ENCODE results near the gene CCT7.
A peak's percentile ranks its signal among the peaks of the same experiment; 100 is the strongest.

Gene CCT7

DNA sequence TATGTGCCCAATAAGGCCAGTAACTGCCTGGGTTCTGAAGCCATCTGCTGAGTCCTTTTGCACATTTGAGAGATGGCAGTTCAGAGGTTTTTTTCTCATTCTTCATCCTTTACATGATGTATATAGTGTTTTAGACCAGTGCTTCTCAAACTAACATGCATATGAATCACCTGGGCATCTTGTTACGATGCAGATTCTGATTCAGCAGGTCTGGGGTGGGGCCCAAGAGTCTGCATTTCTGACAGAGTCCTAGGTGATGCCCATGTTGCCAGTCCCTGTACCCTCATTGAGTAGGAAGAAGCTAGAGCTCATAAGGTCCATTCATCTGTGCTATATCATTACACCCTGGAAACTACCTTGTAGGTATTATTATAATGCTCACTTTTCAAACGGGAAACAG is 16.3 kb upstream of the CCT7 start:
- Histone ChIP-seq H3K4me3 (no peak overlapping the region), H3K9ac (no peak overlapping the region), H3K27ac (no peak overlapping the region), H3K9me3 (replicated peaks in 1 of 11) (no peaks in the 10 kb centered on the region), H3K4me1 (peaks cover 18 to 28% (median 21%) of the 10 kb centered on the region in 10 experiments), H3K36me3 (peaks cover 28 to 52% (median 42%) of the 10 kb centered on the region in 11 experiments), H4K20me1 (peaks cover 0 to 56% (median 10%) of the 10 kb centered on the region in 11 experiments; a peak in 11 of 22 replicates), H3K27me3 (no peaks in the 10 kb centered on the region), H3K4me2 (no peak overlapping the region)
- TF ChIP-seq Cebpa-rat (IDR thresholded peaks at IDR 0.05) = no peak

DNA sequence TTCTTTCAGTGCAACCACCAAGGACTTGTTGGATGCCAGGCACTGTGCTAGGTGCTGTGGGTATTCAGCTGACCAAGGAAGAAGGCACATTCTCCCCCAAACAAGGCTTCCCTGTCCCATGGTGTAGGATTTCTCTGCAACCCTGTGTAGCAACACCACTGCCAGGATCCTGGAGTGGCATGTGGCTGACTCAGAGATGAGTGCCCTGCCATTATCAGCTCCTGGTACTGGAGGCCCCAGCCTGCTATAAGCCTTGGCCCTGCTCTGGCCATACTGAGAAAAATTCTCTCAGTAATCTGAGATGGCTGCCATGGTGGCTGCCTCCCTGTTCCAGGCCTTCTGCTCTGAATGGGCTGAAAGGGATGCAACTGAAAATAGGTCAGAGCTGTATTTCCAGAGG is 15.8 kb upstream of the CCT7 start:
- Histone ChIP-seq H3K27me3 (no peaks in the 10 kb centered on the region), H3K4me2 (no peak overlapping the region), H3K9ac (peak overlapping the region in 1 of 11 experiments; percentile 4; a peak in 1 of 22 replicates), H3K27ac (no peak overlapping the region), H3K9me3 (replicated peaks in 1 of 11) (no peaks in the 10 kb centered on the region), H3K4me1 (peaks cover 13 to 23% (median 17%) of the 10 kb centered on the region in 10 experiments), H3K36me3 (peaks cover 33 to 57% (median 47%) of the 10 kb centered on the region in 11 experiments), H3K4me3 (no peak overlapping the region), H4K20me1 (peaks cover 0 to 56% (median 10%) of the 10 kb centered on the region in 11 experiments; a peak in 11 of 22 replicates)
- TF ChIP-seq Cebpa-rat (IDR thresholded peaks at IDR 0.05) = no peak

DNA sequence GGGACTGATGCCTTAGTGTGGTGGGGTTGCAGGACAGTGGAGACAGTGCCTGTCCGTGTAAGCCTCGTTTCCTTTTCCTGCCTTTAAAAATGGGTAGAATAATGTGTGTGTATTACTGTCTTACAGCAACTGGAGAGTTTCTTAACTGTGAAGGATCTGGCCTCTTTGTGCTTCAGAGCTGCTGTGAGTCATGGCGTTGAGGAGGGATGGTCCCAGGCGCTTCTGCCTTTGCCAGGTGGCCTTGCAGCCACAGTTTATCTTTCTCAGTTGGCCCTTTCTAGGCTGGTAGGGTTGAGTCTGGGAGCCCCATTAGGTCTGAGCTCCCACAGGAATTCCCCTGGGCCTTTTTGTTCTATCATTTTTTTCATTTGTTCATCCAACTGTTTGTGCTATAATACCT is 10.3 kb upstream of the CCT7 start:
- H3K9ac ChIP-seq = no peak overlapping the region
- H4K20me1 ChIP-seq = peaks cover 0 to 23% (median 0%) of the 10 kb centered on the region in 11 experiments; a peak in 8 of 22 replicates
- no peaks in the 10 kb centered on the region for H3K9me3 ChIP-seq (replicated peaks in 1 of 11)
- H3K4me2 ChIP-seq = no peak overlapping the region
- no peak for TF ChIP-seq Cebpa-rat (IDR thresholded peaks at IDR 0.05)
- H3K27ac ChIP-seq = no peak overlapping the region
- H3K4me1 ChIP-seq = peaks cover 25 to 36% (median 30%) of the 10 kb centered on the region in 10 experiments
- no peaks in the 10 kb centered on the region for H3K27me3 ChIP-seq
- no peak overlapping the region for H3K4me3 ChIP-seq
- peaks cover 58 to 95% (median 84%) of the 10 kb centered on the region in 11 experiments for H3K36me3 ChIP-seq

DNA sequence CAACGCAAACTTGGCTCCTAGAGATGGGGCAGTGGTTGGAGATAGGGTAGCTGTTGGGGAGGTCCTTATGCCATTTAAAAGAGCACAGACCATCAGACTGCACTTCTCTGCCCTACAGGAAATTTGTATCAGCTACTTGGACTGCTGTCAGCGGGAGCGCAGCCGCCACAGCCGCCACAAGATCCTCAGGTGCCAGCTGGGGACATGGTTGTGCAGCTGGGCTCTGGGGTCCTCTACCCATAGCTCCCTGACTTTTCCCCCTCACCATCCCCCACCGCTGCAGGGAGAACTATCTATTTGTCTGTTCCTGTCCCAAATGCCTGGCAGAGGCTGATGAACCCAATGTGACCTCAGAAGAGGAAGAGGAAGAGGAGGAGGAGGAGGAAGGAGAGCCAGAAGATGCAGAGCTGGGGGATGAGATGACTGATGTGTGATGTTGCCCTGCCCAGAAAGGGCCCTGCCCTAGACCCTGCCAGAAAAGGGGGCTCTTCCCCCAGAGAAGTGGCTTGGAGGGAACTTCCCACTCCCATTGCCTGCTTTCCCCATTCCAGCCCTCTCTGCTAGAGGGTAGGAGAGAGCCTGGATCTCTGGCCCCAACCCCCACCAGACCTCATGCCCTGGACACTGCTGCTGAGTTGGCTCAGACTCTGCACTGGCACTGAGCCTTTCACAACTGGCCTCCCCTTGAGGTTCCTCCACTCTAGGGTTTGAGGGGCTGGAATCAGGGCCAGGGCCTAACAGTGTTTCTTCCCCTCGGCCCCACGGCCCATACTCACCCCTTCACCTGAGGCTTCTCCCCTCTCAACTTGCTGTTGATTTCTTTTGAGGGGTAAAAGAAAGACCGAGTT is 8.4 kb upstream of the CCT7 start:
- Histone ChIP-seq H3K27ac (peak overlapping the region; percentile 7 to 72 (median 60); a peak in 21 of 22 replicates), H3K36me3 (peaks cover 63 to 91% (median 77%) of the 10 kb centered on the region in 11 experiments), H3K4me3 (peak overlapping the region in 6 of 10 experiments; percentile 1 to 48 (median 22); a peak in 6 of 20 replicates), H3K9ac (peak overlapping the region in 10 of 11 experiments; percentile 1 to 57 (median 42); a peak in 15 of 22 replicates), H3K4me1 (peaks cover 25 to 36% (median 30%) of the 10 kb centered on the region in 10 experiments), H3K9me3 (replicated peaks in 1 of 11) (no peaks in the 10 kb centered on the region), H3K27me3 (no peaks in the 10 kb centered on the region), H3K4me2 (peak overlapping the region; percentile 73 to 92 (median 84)), H4K20me1 (peaks cover 0 to 7% (median 0%) of the 10 kb centered on the region in 11 experiments; a peak in 1 of 22 replicates)
- TF ChIP-seq Cebpa-rat (IDR thresholded peaks at IDR 0.05) = no peak

DNA sequence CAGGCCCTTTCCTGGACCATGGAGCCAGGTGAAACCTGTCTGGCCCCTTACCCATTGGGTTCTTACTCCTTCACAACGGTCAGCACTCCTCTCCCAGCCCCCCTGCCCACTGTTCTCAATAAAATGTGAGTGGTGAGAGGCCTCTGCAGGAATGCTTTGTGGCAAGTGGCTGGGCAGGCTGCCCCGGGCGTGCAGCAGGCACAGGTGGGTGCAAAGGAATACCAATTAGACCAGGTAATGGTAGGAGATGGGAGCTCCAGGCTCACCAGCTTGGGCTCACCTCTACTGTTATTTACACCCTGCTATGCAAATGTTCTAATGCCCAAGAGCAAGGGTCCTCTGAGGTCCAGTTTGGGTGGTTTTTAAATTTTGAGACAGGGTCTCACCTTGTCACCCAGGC is 7.0 kb upstream of the CCT7 start:
- Histone ChIP-seq H3K27ac (no peak overlapping the region), H3K36me3 (peaks cover 51 to 78% (median 64%) of the 10 kb centered on the region in 11 experiments), H3K4me3 (no peak overlapping the region), H3K4me1 (peaks cover 25 to 36% (median 31%) of the 10 kb centered on the region in 10 experiments), H3K9me3 (replicated peaks in 1 of 11) (no peaks in the 10 kb centered on the region), H4K20me1 (0 out of 22 replicates have a peak, but pooled peaks cover 0 to 4% (median 0%) of the 10 kb centered on the region in 11 experiments), H3K27me3 (no peaks in the 10 kb centered on the region), H3K4me2 (peak overlapping the region in 9 of 11 experiments; percentile 73 to 92 (median 84); a peak in 12 of 22 replicates), H3K9ac (no peak overlapping the region; a peak in 1 of 22 replicates)
- no peak for TF ChIP-seq Cebpa-rat (IDR thresholded peaks at IDR 0.05)

DNA sequence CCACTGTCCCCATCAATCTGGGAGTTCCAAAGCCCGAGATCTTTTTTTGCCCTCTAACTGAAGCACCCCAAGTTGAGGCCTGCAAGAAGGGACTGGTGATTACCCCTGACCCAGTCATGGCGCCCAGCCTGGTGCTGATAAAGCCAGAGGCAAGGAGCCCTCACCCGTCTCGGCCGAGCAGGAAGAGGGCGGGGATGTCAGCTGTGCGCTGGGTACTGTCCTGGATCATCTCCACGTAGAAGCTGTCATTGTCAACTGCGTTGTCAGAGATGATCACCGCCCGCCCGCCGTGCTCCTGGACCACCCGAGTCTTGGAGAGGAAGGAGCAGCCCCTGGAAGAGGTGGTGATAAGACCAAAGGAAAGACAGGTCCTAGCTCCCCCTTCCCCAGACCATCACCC is 5.5 kb upstream of the CCT7 start:
- H3K36me3 ChIP-seq = peaks cover 35 to 62% (median 49%) of the 10 kb centered on the region in 11 experiments; a peak in 21 of 22 replicates
- no peaks in the 10 kb centered on the region for H3K9me3 ChIP-seq (replicated peaks in 1 of 11)
- no peak for TF ChIP-seq Cebpa-rat (IDR thresholded peaks at IDR 0.05)
- no peak overlapping the region for H3K27ac ChIP-seq
- no peaks in the 10 kb centered on the region for H3K27me3 ChIP-seq
- 0 out of 22 replicates have a peak, but pooled peaks cover 0 to 4% (median 0%) of the 10 kb centered on the region in 11 experiments for H4K20me1 ChIP-seq
- H3K9ac ChIP-seq = no peak overlapping the region
- H3K4me3 ChIP-seq = no peak overlapping the region
- H3K4me1 ChIP-seq = peaks cover 31 to 43% (median 37%) of the 10 kb centered on the region in 10 experiments
- H3K4me2 ChIP-seq = no peak overlapping the region

DNA sequence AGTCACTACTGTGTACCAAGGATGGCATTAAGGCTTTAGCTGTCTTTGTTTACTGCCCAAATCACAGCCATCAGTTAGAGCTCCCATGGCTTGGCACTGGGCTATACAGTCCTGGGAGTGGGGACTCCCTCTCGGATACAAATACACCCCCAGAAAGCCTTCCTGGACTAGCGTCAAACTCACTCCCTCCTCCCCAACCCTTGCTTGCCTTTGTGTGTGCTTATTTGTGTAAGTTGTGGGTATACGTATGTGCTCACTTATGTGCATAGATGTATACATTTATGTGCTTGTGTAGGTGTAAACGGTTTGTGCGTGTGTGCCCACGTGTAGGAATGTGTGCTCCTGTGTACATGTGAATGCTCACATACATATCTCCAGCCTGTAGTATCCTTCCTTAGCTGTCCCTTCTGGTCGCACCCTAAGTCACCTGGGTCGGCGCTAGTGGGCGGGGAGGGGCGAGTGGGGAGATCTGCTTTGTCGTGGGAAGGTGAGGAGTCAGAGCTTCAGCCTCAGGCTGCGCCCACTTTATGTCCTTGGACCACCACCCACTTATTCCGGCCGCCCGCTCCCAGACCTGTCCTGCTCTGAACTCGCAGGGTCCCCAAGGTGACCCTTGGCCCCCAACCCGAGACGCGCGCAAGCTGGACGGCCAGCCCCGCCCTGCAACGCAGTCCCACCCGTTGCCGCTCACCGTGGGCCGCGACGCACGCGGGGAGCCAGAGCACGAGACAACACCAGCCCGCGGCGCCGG is 1.5 kb upstream of the CCT7 start:
- H4K20me1 ChIP-seq = peaks cover 28 to 33% (median 30%) of the 10 kb centered on the region in 11 experiments; a peak in 21 of 22 replicates
- H3K9me3 ChIP-seq (replicated peaks in 1 of 11) = no peaks in the 10 kb centered on the region
- H3K27ac ChIP-seq = peak overlapping the region; percentile 27 to 98 (median 79); a peak in 21 of 22 replicates
- H3K4me3 ChIP-seq = peak overlapping the region; percentile 79 to 100 (median 91)
- no peaks in the 10 kb centered on the region for H3K27me3 ChIP-seq
- TF ChIP-seq Cebpa-rat (IDR thresholded peaks at IDR 0.05) = no peak
- H3K9ac ChIP-seq = peak overlapping the region; percentile 84 to 99 (median 97)
- peaks cover 29 to 52% (median 44%) of the 10 kb centered on the region in 11 experiments for H3K36me3 ChIP-seq
- H3K4me1 ChIP-seq = peaks cover 30 to 35% (median 32%) of the 10 kb centered on the region in 10 experiments
- peak overlapping the region; percentile 81 to 100 (median 93) for H3K4me2 ChIP-seq

DNA sequence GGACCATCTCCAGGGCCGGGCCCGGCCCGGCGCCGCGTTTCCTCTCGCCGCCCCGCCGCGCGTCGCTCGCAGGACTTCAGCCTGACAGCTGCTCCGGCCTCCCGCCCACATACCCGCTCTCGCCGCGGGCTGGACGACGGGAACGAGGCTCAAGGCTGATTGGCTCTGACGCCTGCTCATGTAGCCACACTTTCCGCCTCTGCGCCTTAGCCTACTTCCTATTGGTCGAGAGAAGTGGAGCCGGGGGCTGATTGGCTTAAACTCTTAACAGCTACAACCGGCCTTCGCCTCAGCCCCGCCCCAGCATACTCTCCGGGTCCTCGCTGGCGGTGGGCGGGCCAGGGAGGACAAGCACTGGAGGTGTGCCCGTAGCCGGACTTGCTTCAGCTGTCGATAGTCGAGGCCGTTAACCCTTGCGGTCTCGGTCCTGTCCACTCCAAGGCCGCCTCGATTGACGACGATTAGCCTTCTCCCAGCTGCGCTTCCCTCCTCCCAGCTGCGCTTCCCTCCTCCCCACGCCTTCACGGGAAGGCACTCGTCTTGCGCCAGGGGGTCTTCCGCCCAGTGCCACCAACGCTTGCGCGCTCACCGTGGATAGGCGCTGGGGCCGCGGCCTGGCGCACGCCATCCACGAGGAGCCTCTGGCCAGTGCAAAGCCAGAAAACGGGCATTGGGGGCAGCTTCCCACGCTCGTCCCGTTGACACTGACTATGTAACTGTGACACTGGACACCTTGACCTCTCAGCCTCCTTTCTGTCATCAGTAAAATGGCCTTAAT is 765 bp upstream of the CCT7 start, which contains the start of gene PRADC1:
TSS of gene PRADC1 (minus strand) at position 86 of the 778 bp plus-strand sequence. CDS start at position 7, 79 bp downstream.
- Histone ChIP-seq H3K4me1 (peaks cover 32 to 40% (median 37%) of the 10 kb centered on the region in 10 experiments), H3K9ac (peak within 1 kb of the TSS; percentile 94 to 99 (median 97)), H4K20me1 (peaks cover 36 to 41% (median 38%) of the 10 kb centered on the region in 11 experiments; a peak in 21 of 22 replicates), H3K4me3 (peak within 1 kb of the TSS; percentile 79 to 100 (median 91)), H3K4me2 (peak within 1 kb of the TSS; percentile 90 to 100 (median 95)), H3K9me3 (replicated peaks in 1 of 11) (no peaks in the 10 kb centered on the region), H3K27me3 (no peaks in the 10 kb centered on the region), H3K36me3 (peaks cover 26 to 52% (median 44%) of the 10 kb centered on the region in 11 experiments), H3K27ac (peak within 1 kb of the TSS; percentile 92 to 99 (median 97))
- TF ChIP-seq Cebpa-rat (IDR thresholded peaks at IDR 0.05) = no peak

Data from BLaER1 treated with 17β-estradiol and CSF1 and Interleukin-3, amounts not matched to agents 10 nM and 100 nM (cell line).